GM12872 (cell line): ENCODE measurements around the gene DET1.

ENCODE experiments used
- TF ChIP-seq, protein P1 (sequence below): IDR thresholded peaks from 3 replicates; pipeline ENCODE4 v1.5.1; 2011; ENCODE audit warnings: low read depth, mild to moderate bottlenecking, low read length, moderate library complexity; ENCODE audit not compliant: insufficient read depth

DET1 gene

DNA sequence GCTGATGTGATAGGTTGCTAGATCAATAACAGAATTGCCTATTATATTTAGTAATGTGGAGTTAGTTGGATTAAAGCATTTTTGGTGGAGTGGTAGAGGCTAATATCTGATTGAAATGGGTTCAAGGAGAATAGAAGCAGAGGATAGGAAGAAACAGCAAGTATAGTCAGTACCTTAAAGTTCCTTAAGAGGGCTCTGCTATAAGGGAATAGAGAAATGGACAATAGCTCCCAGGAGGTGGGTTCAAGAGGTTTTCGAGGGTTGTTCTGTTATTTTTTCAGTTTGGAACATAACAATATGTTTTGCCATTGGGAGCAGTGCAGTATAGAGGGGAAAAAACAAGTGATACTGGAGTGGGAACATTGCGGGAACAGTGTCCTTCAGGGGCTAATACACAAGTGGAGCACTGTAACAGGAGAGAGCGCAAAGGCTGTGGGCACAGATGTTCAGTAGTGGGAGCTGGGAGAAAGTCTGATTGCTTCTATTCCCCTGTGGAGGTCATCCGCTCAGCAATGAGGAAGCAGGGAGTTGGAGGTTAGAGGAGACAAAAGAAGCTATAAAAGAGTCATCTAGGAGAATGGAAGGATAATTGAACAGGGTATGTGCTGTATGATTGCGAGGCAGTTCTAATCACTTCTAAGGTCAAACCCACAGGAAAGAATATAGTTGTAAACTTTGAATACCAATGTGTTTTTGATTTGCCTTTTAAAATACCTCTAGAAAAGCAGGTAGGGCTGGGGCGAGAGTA, 75.7 kb downstream of the DET1 start:
- TF ChIP-seq, protein P1, sequence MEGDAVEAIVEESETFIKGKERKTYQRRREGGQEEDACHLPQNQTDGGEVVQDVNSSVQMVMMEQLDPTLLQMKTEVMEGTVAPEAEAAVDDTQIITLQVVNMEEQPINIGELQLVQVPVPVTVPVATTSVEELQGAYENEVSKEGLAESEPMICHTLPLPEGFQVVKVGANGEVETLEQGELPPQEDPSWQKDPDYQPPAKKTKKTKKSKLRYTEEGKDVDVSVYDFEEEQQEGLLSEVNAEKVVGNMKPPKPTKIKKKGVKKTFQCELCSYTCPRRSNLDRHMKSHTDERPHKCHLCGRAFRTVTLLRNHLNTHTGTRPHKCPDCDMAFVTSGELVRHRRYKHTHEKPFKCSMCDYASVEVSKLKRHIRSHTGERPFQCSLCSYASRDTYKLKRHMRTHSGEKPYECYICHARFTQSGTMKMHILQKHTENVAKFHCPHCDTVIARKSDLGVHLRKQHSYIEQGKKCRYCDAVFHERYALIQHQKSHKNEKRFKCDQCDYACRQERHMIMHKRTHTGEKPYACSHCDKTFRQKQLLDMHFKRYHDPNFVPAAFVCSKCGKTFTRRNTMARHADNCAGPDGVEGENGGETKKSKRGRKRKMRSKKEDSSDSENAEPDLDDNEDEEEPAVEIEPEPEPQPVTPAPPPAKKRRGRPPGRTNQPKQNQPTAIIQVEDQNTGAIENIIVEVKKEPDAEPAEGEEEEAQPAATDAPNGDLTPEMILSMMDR = 0 out of 3 replicates have a peak, but pooled peaks have one; percentile 19

DNA sequence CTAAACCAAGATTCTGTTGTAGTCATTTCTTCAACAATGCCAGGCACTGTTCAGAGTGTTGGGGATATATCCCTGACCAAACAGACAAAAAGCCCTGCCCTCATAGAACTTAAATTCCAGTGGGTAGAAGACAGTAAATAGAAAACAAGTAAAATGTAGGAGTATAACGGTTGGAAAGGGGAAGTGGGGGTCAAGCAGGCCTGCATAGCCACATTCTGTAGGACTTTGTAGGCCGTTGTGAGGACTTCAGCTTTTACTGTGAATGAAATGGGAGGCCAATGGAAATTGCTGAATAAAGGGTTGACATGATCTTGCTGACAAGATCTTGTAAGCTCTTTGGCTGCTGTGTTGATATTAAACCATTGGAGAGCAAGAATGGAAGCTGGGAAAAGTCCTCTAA, 77.2 kb downstream of the DET1 start:
- TF ChIP-seq, protein P1 = no peak

DNA sequence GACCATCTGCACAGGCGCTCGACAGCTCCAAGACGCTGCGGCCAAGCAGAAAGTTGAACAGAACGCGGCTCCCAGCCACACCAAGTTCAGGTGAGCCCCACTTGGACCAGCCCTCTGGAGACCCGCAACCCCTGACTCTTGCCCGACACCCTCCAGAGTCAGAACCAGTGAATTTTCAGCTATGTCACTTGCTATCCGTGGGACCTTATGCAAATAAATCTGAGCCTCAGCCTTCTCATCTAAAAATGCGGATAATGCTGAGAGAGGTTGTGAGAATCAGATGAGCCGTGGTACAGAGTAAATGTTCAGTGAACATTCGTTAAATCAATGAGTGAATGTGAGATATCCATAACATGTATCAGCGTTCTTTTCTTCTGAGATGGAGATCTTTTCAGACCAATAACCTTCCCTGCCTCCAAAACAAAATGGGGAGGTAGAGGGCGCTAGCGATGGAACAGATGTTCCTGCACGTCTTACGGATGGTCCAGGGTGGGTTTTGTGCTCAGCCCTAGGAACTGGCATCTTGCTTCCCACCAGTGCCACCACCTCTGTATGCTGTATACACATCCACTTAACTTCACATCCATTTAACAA, 78.4 kb downstream of the DET1 start:
- TF ChIP-seq, protein P1 = peak; percentile 39; the same call in 1 of the 3 replicates

DNA sequence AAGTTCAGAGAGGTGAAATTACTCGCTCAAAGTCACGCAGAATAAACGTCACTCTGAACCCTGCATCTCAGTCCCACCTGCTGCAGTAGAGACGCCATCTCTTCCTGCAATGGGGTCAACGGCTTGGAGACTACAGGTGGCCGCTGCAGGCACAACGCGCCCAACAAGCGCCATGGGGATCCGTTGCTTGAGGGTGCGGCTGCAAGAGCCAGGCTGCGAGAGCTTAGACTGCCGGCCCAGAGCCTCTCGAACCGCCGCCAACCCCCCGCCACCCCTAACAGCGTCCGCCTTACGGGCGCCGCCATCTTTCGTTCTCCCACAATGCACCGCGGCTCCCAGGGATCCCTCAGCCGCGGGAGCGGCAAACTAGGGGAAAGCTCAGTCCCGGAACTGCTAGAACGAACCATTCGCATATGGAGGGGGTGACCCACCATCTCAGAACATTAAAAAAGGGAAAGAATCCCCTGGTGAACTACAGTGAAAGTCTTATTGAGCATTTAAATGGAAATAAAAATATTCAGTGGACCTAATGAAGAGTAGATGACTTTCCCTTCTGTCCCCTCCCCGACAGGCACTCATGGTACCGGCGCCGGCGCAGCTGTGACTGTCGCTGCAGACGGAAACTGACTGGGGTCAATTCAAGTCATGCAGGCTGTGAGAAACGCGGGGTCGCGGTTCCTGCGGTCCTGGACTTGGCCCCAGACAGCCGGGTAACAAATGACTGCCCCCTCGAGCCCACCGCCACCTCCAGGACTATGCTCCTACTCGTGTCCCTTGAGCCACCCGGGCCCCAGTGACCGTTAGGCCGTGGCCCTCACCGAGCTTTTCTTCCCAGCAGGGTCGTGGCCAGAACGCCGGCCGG, 79.2 kb downstream of the DET1 start, which contains the start of the genes MRPL46 and MRPS11:
Gene MRPL46 (minus strand): TSS at position 316 of the 862 bp plus-strand sequence. CDS start 11 bp downstream, at position 305.
Gene MRPS11 (plus strand): TSS at position 636 of the 862 bp plus-strand sequence. CDS start 10 bp downstream, at position 646.
- TF ChIP-seq, protein P1 = no peak

DNA sequence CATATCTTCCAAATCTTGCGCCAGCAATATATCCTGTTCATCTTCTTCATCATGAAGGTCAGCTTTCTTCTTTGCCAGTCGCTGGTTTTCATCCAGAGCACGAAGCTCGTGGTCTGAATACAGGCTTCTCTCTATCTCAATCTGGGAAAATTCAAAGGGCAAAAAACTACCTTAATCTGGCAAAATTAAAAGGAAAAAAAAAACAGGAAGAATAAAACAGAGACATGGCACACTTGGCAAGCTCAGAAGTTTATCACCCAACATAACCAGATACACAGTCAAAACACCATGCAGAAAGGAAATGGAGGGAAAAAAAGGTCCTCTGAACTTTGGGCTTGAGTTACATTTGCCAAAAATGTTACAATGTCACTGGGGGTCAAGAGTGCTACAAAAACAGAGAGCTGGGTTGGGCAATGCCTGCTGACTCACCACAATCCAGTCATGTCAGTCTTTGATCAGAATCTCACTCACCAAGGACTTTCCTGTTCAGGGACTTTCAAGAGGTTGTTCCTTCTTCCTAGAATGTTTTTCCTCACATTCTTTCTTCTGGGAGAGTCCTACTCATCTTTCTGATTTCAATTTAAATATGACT, 80.8 kb downstream of the DET1 start:
- TF ChIP-seq, protein P1 = no peak

DNA sequence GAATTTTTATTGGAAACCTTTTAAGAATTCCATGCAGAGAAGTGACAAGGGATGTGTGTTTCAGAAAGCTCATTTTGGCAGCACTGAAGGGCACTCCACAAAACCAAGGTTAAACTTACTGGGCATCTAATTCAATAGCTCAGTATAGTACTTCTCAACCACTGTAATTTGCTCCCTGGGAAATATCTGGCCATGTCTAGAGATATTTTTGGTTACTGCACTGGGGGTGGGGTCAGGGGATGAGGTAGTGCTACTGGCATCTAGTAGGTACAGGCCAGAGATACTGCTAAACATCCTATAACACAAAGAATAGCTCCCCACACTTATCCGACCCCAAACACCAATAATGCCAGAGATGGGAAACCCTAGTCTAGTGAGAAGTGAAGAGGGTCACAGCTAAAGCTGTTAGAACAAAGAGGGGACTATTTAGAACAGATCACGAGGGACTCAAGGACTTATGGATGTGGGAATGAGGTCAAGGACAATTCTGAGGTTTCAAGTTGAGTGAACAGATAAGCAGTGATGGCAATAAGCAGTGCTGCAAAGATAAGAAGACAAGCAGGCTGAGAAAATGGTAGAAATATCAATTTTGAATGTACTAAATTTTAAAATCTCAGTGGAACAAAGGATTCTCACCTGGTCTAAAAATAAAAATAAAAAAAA, 82.5 kb downstream of the DET1 start:
- TF ChIP-seq, protein P1 = no peak
